Suprapubic skin (tissue), 4 donors: Measurements from ENCODE around the gene B3GALT6. TPM values are rescaled to one million over a fixed set of nuclear protein-coding genes. Genes with fewer than 3 reads are reported as not detected.
A peak's percentile ranks its signal among the peaks of the same experiment; 100 is the strongest.

ENCODE experiments used
- DNase-seq, 2 donors: peaks; one replicate each; pipeline ENCODE4 v3.0.0-alpha.2; 2019; ENCODE audit warnings: low spot score in 2 of 2
- H3K27ac ChIP-seq: fragments of 200-600 bp; sonication (generic); one replicate; pipeline ENCODE4 v1.5.1; 2019
- H3K27me3 ChIP-seq: fragments of 200-600 bp; sonication (generic); one replicate; pipeline ENCODE4 v1.5.1; 2019
- H3K36me3 ChIP-seq: fragments of 200-600 bp; sonication (generic); one replicate; pipeline ENCODE4 v1.5.1; 2019
- H3K4me1 ChIP-seq: fragments of 200-600 bp; sonication (generic); one replicate; pipeline ENCODE4 v1.5.1; 2019
- H3K4me3 ChIP-seq: fragments of 200-600 bp; sonication (generic); one replicate; pipeline ENCODE4 v1.5.1; 2019; ENCODE audit warnings: mild to moderate bottlenecking
- H3K9me3 ChIP-seq: fragments of 200-600 bp; sonication (generic); one replicate; pipeline ENCODE4 v1.5.1; 2019
- CTCF ChIP-seq, 2 donors: fragments of 200-600 bp in 1 of 2; fragments of 450-650 bp in 1 of 2; sonication (generic) in 1 of 2; IDR thresholded peaks; one replicate each; pipeline ENCODE4 v1.5.1; 2016 to 2019; ENCODE audit warnings: antibody characterized with exemption in 2 of 2, mild to moderate bottlenecking in 1 of 2, moderate library complexity in 1 of 2
- EP300 ChIP-seq: sonication (generic); formaldehyde crosslinking; IDR thresholded peaks from one replicate; pipeline ENCODE4 v1.6.1; 2017; ENCODE audit warnings: antibody characterized with exemption
- POLR2A ChIP-seq, 2 donors: fragments of 450-650 bp; IDR thresholded peaks; one replicate each; pipeline ENCODE4 v1.6.1; 2017; ENCODE audit warnings: antibody characterized with exemption in 2 of 2, mild to moderate bottlenecking in 2 of 2, moderate library complexity in 2 of 2
- POLR2AphosphoS5 ChIP-seq, 3 donors: sonication (generic); formaldehyde crosslinking; IDR thresholded peaks; one replicate each; pipeline ENCODE4 v1.6.1; 2017; ENCODE audit warnings: antibody characterized with exemption in 3 of 3
- WGBS: methylation state at CpG from one replicate; pipeline ENCODE4 v1.1.5; 2018; 5-methylcytosine and 5-hydroxymethylcytosine counted together
- total RNA-seq, 4 donors: library from RNA; depleted of rRNA; stranded (reverse); fragments of >200 nt; gene quantifications; one replicate each; pipeline ENCODE4 v1.1.0, GENCODE V29; 2016

Gene B3GALT6
- total RNA-seq, 4 donors from 2014 or later, result 9.3 to 24.4 (median 16.4) TPM

GRCh38 chr1:1273512-1274298 lies 41.7 kb downstream of the B3GALT6 start, which contains the start of gene UBE2J2:
Gene UBE2J2, minus strand, starts transcription at chr1:1273854. Its CDS starts 5,862 bp downstream, at chr1:1267992.
- 0% methylated on average over 11 of the region's 105 CpGs for WGBS
- Histone ChIP-seq H3K4me1 (peaks cover 44% of the 10 kb centered on the region), H3K27ac (peak within 1 kb of the TSS; percentile 85), H3K4me3 (peak within 1 kb of the TSS; percentile 77), H3K27me3 (no peaks in the 10 kb centered on the region), H3K9me3 (no peaks in the 10 kb centered on the region), H3K36me3 (peaks cover 2% of the 10 kb centered on the region)
- TF ChIP-seq EP300 (no peak), CTCF (IDR thresholded peaks at IDR 0.05) (no peak), POLR2A (IDR thresholded peaks at IDR 0.05) (peak in 1 of 2 donors; percentile 48), POLR2AphosphoS5 (IDR thresholded peaks at IDR 0.05) (peak in 1 of 3 donors; percentile 61)
- DNase-seq, result peak; percentile 96 to 98

- Histone ChIP-seq H3K4me1 (peaks cover 44% of the 10 kb centered on the region), H3K36me3 (no peaks in the 10 kb centered on the region), H3K9me3 (no peaks in the 10 kb centered on the region), H3K27me3 (no peaks in the 10 kb centered on the region), H3K4me3 (peak overlapping the region; percentile 77), H3K27ac (peak overlapping the region; percentile 85)
- DNase-seq, result peak in 1 of 2 donors; percentile 62
- WGBS, result 21% methylated on average over 7 of the region's 31 CpGs
- no peak for TF ChIP-seq CTCF (IDR thresholded peaks at IDR 0.05)
- no peak for TF ChIP-seq POLR2AphosphoS5 (IDR thresholded peaks at IDR 0.05)
- TF ChIP-seq POLR2A (IDR thresholded peaks at IDR 0.05), result no peak
- TF ChIP-seq EP300, result no peak
Observed at GRCh38 chr1:1274299-1274930, 42.4 kb downstream of the B3GALT6 start.

GRCh38 chr1:1274931-1275431 lies 42.9 kb downstream of the B3GALT6 start:
- no peak overlapping the region for H3K27ac ChIP-seq
- H3K27me3 ChIP-seq, result no peaks in the 10 kb centered on the region
- TF ChIP-seq EP300 (no peak), CTCF (IDR thresholded peaks at IDR 0.05) (no peak), POLR2A (IDR thresholded peaks at IDR 0.05) (no peak), POLR2AphosphoS5 (IDR thresholded peaks at IDR 0.05) (no peak)
- peaks cover 41% of the 10 kb centered on the region for H3K4me1 ChIP-seq
- H3K36me3 ChIP-seq, result no peaks in the 10 kb centered on the region
- DNase-seq, result peak in 1 of 2 donors; percentile 64
- no peak overlapping the region for H3K4me3 ChIP-seq
- WGBS, result 51% methylated on average over 4 of the region's 15 CpGs
- no peaks in the 10 kb centered on the region for H3K9me3 ChIP-seq

DNA sequence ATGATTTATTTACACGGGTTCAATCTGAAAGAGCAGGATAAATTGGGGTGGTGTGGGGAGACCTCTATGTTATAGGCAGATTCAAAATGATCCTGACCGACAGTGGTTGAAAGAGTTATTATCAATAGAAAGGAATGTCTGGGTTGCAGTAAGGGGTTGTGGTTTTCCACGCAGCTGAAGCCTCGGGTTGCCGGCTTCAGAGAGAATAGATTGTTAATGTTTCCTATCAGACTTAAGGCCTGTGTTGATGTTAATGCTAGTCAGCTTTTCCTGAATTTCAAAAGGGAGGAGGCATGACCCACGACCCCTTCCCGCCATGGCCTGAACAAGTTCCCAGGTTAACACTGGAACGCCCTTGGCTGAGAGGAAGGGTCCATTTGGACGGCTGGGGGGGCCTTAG lies 43.8 kb downstream of the B3GALT6 start:
- WGBS, result 64% methylated on average over 9 of the region's 9 CpGs
- no peak for TF ChIP-seq CTCF (IDR thresholded peaks at IDR 0.05)
- no peak for TF ChIP-seq POLR2A (IDR thresholded peaks at IDR 0.05)
- TF ChIP-seq EP300, result no peak
- TF ChIP-seq POLR2AphosphoS5 (IDR thresholded peaks at IDR 0.05), result no peak

GRCh38 chr1:1278620-1279019 lies 46.6 kb downstream of the B3GALT6 start:
- Histone ChIP-seq H3K27me3 (no peaks in the 10 kb centered on the region), H3K36me3 (no peaks in the 10 kb centered on the region), H3K4me1 (peaks cover 21% of the 10 kb centered on the region), H3K9me3 (no peaks in the 10 kb centered on the region), H3K4me3 (no peak overlapping the region), H3K27ac (no peak overlapping the region)
- 95% methylated on average over 13 of the region's 13 CpGs for WGBS
- DNase-seq, result no peak
- TF ChIP-seq CTCF (IDR thresholded peaks at IDR 0.05) (no peak), POLR2AphosphoS5 (IDR thresholded peaks at IDR 0.05) (no peak), EP300 (no peak), POLR2A (IDR thresholded peaks at IDR 0.05) (no peak)

More for the DNA sequence above, 43.8 kb downstream of the B3GALT6 start:
- no peak for DNase-seq
- no peaks in the 10 kb centered on the region for H3K27me3 ChIP-seq
- no peaks in the 10 kb centered on the region for H3K9me3 ChIP-seq
- H3K36me3 ChIP-seq, result no peaks in the 10 kb centered on the region
- no peak overlapping the region for H3K27ac ChIP-seq
- H3K4me3 ChIP-seq, result no peak overlapping the region
- H3K4me1 ChIP-seq, result peaks cover 32% of the 10 kb centered on the region
